Skeletal muscle satellite cell (primary cell): ENCODE results near the gene TMEM120B.
"Not testable (repeated sequence)": the region's sequence is repeated elsewhere in the genome, so short reads cannot be mapped to it uniquely, and the experiment has no call there.

Experiments
- H3K27me3 ChIP-seq: 2 replicates; pipeline ENCODE4 v1.7.0; 2013; ENCODE audit warnings: low read length; ENCODE audit not compliant: control insufficient read depth, insufficient read depth
- H3K36me3 ChIP-seq: 2 replicates; pipeline ENCODE4 v1.7.0; 2013; ENCODE audit warnings: mild to moderate bottlenecking, control low read depth, low read length; ENCODE audit not compliant: insufficient read depth
- H3K4me1 ChIP-seq: 2 replicates; pipeline ENCODE4 v1.7.0; 2013; ENCODE audit warnings: low read length; ENCODE audit not compliant: control insufficient read depth, insufficient read depth
- H3K4me2 ChIP-seq: 2 replicates; pipeline ENCODE4 v1.7.0; 2013; ENCODE audit warnings: mild to moderate bottlenecking, low read length
- H3K4me3 ChIP-seq: 2 replicates; pipeline ENCODE4 v1.7.0; 2013; ENCODE audit warnings: low read length
- H3K9ac ChIP-seq: 2 replicates; pipeline ENCODE4 v1.7.0; 2013; ENCODE audit warnings: mild to moderate bottlenecking, low read depth, low read length, moderate library complexity
- H3K9me3 ChIP-seq: replicated peaks from 2 replicates; pipeline ENCODE4 v1.7.0; 2013; ENCODE audit warnings: mild to moderate bottlenecking, control low read depth, low read length

TMEM120B gene

DNA sequence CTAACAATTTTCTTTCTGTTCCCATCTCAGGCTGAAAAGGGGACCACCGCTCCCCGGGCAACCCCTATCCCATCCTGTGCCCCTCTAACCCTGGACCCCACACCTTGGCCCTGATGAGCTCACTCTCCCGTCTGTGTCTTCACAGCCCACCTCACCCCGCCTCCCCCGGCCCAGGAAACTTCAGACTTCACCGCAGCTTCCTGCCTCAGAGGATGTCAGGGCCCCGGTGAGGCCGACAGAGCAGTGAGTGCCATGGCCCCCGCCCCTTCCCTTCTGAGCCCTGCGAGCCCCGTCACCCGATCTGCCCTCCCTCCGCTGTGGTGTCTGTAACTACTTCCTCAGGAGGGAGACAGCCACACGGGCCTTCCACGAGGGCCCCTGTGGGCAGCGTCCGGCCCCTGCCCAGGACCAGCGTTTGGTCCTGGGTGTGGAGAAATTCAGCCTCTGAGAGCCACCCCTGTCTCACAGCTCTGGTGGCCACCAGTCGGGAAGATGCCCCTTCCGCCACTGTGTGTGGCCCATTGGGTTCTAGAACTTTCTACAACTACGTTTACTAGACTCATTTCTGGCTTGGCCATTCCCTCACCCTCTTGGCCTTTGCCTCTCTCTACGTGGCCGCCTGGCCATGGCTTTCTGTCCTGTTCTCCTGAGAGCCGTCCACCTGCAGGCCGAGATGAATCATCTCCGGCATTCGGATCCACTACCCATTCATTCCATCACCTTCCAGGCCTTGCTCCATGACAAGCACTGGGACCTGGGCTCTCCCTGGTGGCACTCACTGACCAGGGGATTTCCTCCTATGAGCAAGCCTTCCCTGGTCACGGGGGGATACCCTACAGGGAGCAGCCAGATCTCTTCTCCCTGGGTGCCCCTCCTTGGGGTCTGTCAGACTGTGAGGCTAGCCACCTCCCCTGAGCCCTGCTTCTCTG lies 77.5 kb downstream of the TMEM120B start:
- H3K9me3 ChIP-seq = no peaks in the 10 kb centered on the region
- no peak overlapping the region for H3K4me3 ChIP-seq
- H3K4me2 ChIP-seq = no peak overlapping the region
- no peaks in the 10 kb centered on the region for H3K27me3 ChIP-seq
- peaks cover 29% of the 10 kb centered on the region for H3K4me1 ChIP-seq
- no peak overlapping the region for H3K9ac ChIP-seq
- no peaks in the 10 kb centered on the region for H3K36me3 ChIP-seq

DNA sequence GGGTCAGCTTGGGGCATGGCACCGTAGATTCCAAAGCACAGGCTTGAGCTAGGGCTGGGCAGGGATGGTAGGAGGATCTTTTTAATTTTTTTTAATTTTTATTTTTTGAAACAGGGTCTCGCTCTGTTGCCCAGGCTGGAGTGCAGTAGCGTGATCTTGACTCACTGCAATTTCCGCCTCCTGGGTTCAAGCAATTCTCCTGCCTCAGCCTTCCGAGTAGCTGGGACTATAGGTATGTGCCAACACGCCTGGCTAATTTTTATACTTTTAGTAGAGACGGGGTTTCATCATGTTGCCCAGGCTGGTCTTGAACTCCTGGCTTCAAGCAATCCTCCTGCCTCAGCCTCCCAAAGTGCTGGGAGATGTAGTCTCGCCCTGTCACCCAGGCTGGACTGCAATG lies 78.2 kb downstream of the TMEM120B start:
- not testable (repeated sequence) for H3K9me3 ChIP-seq, H3K27me3 ChIP-seq, H3K4me3 ChIP-seq, H3K9ac ChIP-seq, H3K4me2 ChIP-seq, H3K36me3 ChIP-seq
- peaks cover 33% of the 10 kb centered on the region for H3K4me1 ChIP-seq

DNA sequence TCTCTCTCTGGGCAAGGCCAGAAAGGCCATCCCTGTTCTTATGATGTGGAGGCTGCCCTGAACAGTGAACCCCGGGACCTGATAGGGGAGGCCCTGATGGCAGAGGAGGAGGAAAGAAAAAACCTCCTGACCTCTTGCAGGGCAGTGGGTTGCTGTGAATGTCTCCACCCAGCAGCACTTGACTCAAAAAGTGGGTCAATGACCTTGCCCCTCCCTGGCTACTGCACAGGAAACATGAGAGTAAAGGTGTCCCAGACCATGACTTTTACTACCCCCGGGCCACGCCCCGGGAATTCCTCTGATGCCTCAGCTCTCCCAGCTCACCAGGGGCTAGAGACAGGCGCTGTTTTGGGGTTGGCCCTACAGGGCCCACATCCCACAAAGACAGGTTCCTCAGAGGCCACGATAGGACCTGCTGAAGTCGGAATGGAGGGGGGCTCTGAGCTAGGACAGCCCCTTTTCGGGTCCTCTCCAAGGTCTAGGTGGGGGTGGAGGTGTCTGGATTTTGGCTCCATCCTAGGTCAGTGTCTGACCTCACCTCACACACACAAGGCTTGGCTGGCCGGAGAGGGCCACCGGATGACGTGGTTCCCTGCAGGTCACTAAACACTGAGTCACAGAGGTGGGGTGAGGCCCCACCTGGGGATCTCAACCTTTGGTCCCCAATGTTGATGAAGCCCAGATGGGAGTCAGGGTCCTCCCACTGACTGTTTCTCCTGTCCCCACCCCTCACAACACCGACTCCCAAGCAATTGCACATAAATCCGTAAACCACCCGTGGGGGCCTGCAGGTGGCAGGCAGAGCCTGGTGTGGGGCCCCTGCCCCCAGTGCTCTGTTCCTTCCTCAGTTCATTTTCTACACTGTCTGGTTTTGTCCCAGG lies 79.4 kb downstream of the TMEM120B start:
- H3K4me1 ChIP-seq = peaks cover 34% of the 10 kb centered on the region
- no peaks in the 10 kb centered on the region for H3K36me3 ChIP-seq
- H3K9ac ChIP-seq = no peak overlapping the region
- no peak overlapping the region for H3K4me2 ChIP-seq
- H3K9me3 ChIP-seq = no peaks in the 10 kb centered on the region
- no peak overlapping the region for H3K4me3 ChIP-seq
- H3K27me3 ChIP-seq = no peaks in the 10 kb centered on the region

GRCh38 chr12:121792607-121793439 lies 80.3 kb downstream of the TMEM120B start:
- no peaks in the 10 kb centered on the region for H3K36me3 ChIP-seq

GRCh38 chr12:121793440-121793837 lies 80.9 kb downstream of the TMEM120B start, which contains the start of gene RHOF:
Gene RHOF (minus strand): TSS chr12:121793688. CDS start chr12:121793633, 55 bp downstream.
- Histone ChIP-seq H3K9ac (peak within 1 kb of the TSS; percentile 62), H3K4me3 (peak within 1 kb of the TSS; percentile 72), H3K4me1 (peaks cover 47% of the 10 kb centered on the region)

More at GRCh38 chr12:121792607-121793439, 80.3 kb downstream of the TMEM120B start:
- no peaks in the 10 kb centered on the region for H3K9me3 ChIP-seq
- H3K4me1 ChIP-seq = peaks cover 41% of the 10 kb centered on the region
- H3K4me2 ChIP-seq = peak overlapping the region; percentile 97
- H3K4me3 ChIP-seq = peak overlapping the region; percentile 72
- no peak overlapping the region for H3K9ac ChIP-seq
- H3K27me3 ChIP-seq = no peaks in the 10 kb centered on the region

GRCh38 chr12:121793838-121794533 lies 81.4 kb downstream of the TMEM120B start:
- H3K4me2 ChIP-seq = peak overlapping the region; percentile 97
- no peaks in the 10 kb centered on the region for H3K36me3 ChIP-seq
- H3K9me3 ChIP-seq = no peaks in the 10 kb centered on the region
- H3K9ac ChIP-seq = peak overlapping the region; percentile 62
- no peaks in the 10 kb centered on the region for H3K27me3 ChIP-seq
- H3K4me3 ChIP-seq = peak overlapping the region; percentile 72
- H3K4me1 ChIP-seq = peaks cover 52% of the 10 kb centered on the region

More at GRCh38 chr12:121793440-121793837, 80.9 kb downstream of the TMEM120B start, which contains the start of gene RHOF:
- Histone ChIP-seq H3K27me3 (no peaks in the 10 kb centered on the region), H3K4me2 (peak within 1 kb of the TSS; percentile 97), H3K9me3 (no peaks in the 10 kb centered on the region), H3K36me3 (no peaks in the 10 kb centered on the region)

DNA sequence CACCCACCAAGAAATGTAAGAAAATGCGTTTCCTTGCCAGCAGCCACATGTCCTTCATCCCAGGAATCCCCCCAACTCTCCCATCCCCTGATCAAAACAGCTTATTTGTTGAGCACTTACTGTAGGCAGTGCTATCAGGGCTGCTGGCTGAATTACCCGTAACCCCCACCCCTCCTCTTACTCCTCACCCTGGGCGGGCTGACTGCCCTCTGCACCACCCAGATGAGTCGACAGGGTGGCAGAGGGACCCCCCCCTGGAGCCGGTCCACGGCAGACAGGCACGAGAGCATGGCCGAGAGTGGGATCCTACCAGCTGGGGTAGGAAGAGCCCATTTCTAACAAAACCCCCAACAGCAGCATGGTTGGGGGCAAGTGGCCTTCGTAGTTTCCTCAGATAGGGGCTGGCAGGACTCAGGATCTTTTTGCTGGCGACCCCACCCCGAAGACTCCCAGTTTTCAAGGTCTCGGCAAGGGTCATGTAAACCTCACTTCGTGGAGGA lies 82.0 kb downstream of the TMEM120B start:
- Histone ChIP-seq H3K36me3 (no peaks in the 10 kb centered on the region), H3K9ac (peak overlapping the region; percentile 62)

GRCh38 chr12:121795034-121795968 lies 82.7 kb downstream of the TMEM120B start:
- H3K9ac ChIP-seq = peak overlapping the region; percentile 62
- peaks cover 56% of the 10 kb centered on the region for H3K4me1 ChIP-seq
- peak overlapping the region; percentile 72 for H3K4me3 ChIP-seq
- no peaks in the 10 kb centered on the region for H3K36me3 ChIP-seq
- no peaks in the 10 kb centered on the region for H3K27me3 ChIP-seq
- peak overlapping the region; percentile 97 for H3K4me2 ChIP-seq
- no peaks in the 10 kb centered on the region for H3K9me3 ChIP-seq

More for the DNA sequence above, 82.0 kb downstream of the TMEM120B start:
- Histone ChIP-seq H3K27me3 (no peaks in the 10 kb centered on the region), H3K4me1 (peaks cover 56% of the 10 kb centered on the region), H3K9me3 (no peaks in the 10 kb centered on the region), H3K4me3 (peak overlapping the region; percentile 72), H3K4me2 (peak overlapping the region; percentile 97)

DNA sequence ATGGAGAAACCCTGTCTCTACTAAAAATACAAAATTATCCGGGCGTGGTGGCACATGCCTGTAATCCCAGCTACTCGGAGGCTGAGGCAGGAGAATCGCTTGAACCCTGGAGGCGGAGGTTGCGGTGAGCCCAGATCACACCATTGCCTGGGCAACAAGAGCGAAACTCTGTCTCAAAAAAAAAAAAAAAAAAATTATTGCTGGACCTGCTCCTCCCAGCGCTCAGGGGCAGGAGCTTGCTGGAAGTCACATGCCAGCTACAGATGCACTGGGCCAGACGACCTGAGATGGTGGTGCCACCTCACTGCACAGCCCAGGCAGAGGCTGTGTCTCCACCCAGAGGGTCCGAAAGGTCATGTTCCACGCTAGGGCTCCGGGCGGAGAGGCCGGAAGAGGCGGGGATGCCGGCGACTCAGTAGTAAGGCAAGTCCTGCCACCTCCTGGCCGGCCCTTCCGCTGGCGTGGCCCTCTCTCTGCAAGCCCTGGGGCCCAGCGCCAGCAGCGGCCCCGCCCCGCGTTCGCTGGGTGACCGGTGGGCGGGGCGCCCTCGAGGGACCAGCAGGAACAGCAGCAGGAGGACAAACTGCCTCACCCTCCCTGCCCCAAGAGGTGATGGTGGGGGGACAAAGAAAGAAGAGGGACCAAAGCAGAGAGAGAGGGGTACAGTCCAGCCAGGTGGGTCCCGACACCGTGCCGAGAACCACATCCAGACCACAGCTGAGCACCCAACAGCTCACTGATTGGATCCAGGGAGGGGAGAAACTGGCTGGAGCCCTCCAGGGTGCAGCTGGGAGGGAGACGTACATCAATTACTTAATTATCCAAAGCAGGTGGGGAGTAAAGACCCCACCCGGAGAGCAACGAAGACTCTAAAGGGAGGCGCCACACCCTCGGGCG lies 84.6 kb downstream of the TMEM120B start:
- Histone ChIP-seq H3K27me3 (no peaks in the 10 kb centered on the region), H3K4me2 (peak overlapping the region; percentile 98), H3K9me3 (no peaks in the 10 kb centered on the region), H3K36me3 (no peaks in the 10 kb centered on the region), H3K4me1 (peaks cover 71% of the 10 kb centered on the region), H3K9ac (peak overlapping the region; percentile 99), H3K4me3 (peak overlapping the region; percentile 74)
